Dendritic cell treated with granulocyte-macrophage colony-stimulating factor and Interleukin-4, amounts not matched to agents 40 ng/mL and 50 ng/mL, for 4 days (primary cell): ENCODE data around the gene KIF23.
"Not testable (repeated sequence)": the region's sequence is repeated elsewhere in the genome, so short reads cannot be mapped to it uniquely, and the experiment has no call there.

Experiments used
- H3K27ac Mint-ChIP-seq: one replicate; pipeline ENCODE4 v1.8.0; 2022; ENCODE audit warnings: mild to moderate bottlenecking, mixed read lengths
- H3K27me3 Mint-ChIP-seq: one replicate; pipeline ENCODE4 v1.8.0; 2022; ENCODE audit warnings: mild to moderate bottlenecking, mixed read lengths
- H3K36me3 Mint-ChIP-seq: one replicate; pipeline ENCODE4 v1.8.0; 2022; ENCODE audit warnings: low read depth, mixed read lengths
- H3K4me1 Mint-ChIP-seq: one replicate; pipeline ENCODE4 v1.8.0; 2022; ENCODE audit warnings: low read depth, mixed read lengths
- H3K4me3 Mint-ChIP-seq: one replicate; pipeline ENCODE4 v1.8.0; 2022; ENCODE audit warnings: mild to moderate bottlenecking, moderate library complexity, mixed read lengths
- H3K9me3 Mint-ChIP-seq: one replicate; pipeline ENCODE4 v1.8.0; 2022; ENCODE audit warnings: mixed read lengths
- intact Hi-C: fragments of 100-400 bp; cut with micrococcal nuclease; formaldehyde crosslinking; loops from one replicate; pipeline ENCODE4 v1.15.0; 2022

The KIF23 gene

DNA sequence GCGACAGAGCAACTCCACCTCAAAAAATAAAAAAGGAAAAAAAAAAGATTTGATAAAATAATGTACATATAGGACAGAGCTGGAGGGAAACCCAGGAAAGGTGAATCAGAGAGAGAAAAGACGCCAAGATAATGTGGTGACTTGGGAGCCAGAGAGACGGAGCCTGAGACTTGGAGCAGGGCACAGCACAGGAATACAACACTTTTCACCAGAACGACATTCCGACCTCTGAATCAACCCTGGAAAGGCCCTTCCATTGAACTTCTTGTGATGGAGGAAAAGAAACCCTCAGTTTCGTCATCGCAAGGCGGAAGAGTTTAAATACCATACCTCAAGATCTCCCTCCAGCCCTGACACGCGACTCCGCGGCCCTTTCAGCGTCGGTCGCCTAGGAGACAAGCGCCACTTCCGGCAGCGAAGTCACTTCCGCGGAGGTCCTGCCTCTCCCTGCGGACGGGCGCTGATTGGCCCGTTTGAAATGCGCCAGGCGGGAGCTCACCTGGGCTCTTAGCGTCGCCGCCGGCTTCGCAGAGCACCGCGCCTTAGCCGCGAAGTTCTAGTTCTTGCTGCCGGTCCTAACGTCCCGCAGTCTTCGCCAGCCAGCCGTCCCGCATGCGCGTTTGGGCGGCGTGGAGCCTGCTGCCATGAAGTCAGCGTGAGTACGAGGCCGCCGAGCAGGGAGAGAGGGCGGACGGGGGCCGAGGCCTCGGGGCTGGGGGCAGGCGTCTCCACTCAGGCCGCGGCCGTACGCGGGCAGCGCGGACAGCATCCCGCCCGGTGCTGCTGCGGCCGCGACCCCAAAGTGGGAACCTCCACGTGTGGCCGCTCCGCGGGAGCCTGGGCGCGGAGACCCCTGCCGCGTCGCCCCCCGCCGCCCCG lies at the start of gene KIF23:
TSS of gene KIF23 (plus strand) at position 528 of the 879 bp plus-strand sequence. CDS start at position 645, 117 bp downstream.
- no peaks in the 10 kb centered on the region for H3K36me3 Mint-ChIP-seq
- H3K4me3 Mint-ChIP-seq = peak within 1 kb of the TSS; percentile 85
- intact Hi-C loops = loop anchor here (1.0 to 10.0 kb wide), 3 partner anchors 38 to 249 kb away; partner anchors contain the start of genes GLCE and RPLP1

DNA sequence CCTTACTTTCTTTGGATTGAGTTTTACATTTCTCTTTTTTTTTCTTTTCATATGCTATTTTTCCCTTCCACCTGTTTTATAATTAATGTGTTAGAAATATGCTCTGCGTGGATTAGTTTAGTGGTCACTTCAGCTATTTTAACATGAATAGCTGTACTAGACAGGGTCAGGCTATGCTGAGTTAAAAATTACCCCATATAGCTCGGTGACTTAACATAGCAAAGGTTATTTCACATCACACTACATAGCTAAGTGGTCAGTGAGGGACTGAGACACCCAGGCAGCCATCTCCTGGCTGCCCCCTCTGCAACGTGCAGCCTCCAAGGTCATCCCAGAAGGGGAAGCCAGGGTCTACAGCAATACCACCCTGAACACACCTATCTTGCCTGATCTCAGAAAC lies 46.9 kb upstream of the KIF23 start:
- no peak overlapping the region for H3K4me3 Mint-ChIP-seq

More for the DNA sequence above, at the start of gene KIF23:
- Mint-ChIP-seq H3K9me3 (no peaks in the 10 kb centered on the region), H3K27me3 (no peaks in the 10 kb centered on the region), H3K4me1 (peaks cover 7% of the 10 kb centered on the region), H3K27ac (peak within 1 kb of the TSS; percentile 64)

DNA sequence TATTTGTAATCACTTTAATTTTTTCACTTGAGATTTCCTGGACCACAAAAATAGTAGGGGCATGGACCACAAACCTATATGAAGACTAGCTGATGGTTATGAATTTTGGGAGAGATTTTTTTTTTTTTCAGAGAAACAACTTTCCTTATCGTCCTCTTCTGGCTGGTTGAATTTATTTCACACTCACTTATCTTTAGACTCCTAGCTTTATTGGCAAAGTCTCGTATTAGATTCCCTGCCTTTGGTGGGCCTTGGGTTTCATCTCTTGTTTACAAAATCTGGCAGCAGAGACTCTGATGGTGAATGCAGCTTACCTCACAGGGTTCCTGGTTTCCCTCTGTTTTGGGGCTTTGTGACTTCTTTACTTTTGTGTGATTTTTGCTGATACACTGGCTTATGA lies 44.5 kb upstream of the KIF23 start:
- Mint-ChIP-seq H3K4me3 (no peak overlapping the region), H3K27me3 (no peaks in the 10 kb centered on the region), H3K36me3 (no peaks in the 10 kb centered on the region), H3K9me3 (no peaks in the 10 kb centered on the region), H3K4me1 (no peaks in the 10 kb centered on the region), H3K27ac (no peak overlapping the region)
- intact Hi-C loops = no loop called here

More for the DNA sequence above, 46.9 kb upstream of the KIF23 start:
- H3K36me3 Mint-ChIP-seq = no peaks in the 10 kb centered on the region
- H3K27me3 Mint-ChIP-seq = no peaks in the 10 kb centered on the region
- H3K4me1 Mint-ChIP-seq = no peaks in the 10 kb centered on the region
- no peak overlapping the region for H3K27ac Mint-ChIP-seq
- intact Hi-C loops = no loop called here
- H3K9me3 Mint-ChIP-seq = no peaks in the 10 kb centered on the region

GRCh38 chr15:69373406-69373805 lies 40.7 kb upstream of the KIF23 start:
- intact Hi-C loops = no loop called here
- Mint-ChIP-seq H3K27ac (no peak overlapping the region), H3K9me3 (no peaks in the 10 kb centered on the region)

GRCh38 chr15:69375151-69375790 lies 38.9 kb upstream of the KIF23 start:
- Mint-ChIP-seq H3K27me3 (peaks cover 3% of the 10 kb centered on the region), H3K36me3 (no peaks in the 10 kb centered on the region), H3K27ac (no peak overlapping the region), H3K4me3 (no peak overlapping the region), H3K9me3 (no peaks in the 10 kb centered on the region), H3K4me1 (no peaks in the 10 kb centered on the region)
- intact Hi-C loops = no loop called here

More at GRCh38 chr15:69373406-69373805, 40.7 kb upstream of the KIF23 start:
- Mint-ChIP-seq H3K4me3 (no peak overlapping the region), H3K4me1 (no peaks in the 10 kb centered on the region), H3K36me3 (no peaks in the 10 kb centered on the region), H3K27me3 (peaks cover 3% of the 10 kb centered on the region)

- H3K27ac Mint-ChIP-seq = no peak overlapping the region
- no peaks in the 10 kb centered on the region for H3K36me3 Mint-ChIP-seq
- H3K9me3 Mint-ChIP-seq = no peaks in the 10 kb centered on the region
- intact Hi-C loops = no loop called here
- H3K4me3 Mint-ChIP-seq = no peak overlapping the region
- peaks cover 5% of the 10 kb centered on the region for H3K27me3 Mint-ChIP-seq
- no peaks in the 10 kb centered on the region for H3K4me1 Mint-ChIP-seq
Observed at GRCh38 chr15:69377216-69377970, 36.8 kb upstream of the KIF23 start.

DNA sequence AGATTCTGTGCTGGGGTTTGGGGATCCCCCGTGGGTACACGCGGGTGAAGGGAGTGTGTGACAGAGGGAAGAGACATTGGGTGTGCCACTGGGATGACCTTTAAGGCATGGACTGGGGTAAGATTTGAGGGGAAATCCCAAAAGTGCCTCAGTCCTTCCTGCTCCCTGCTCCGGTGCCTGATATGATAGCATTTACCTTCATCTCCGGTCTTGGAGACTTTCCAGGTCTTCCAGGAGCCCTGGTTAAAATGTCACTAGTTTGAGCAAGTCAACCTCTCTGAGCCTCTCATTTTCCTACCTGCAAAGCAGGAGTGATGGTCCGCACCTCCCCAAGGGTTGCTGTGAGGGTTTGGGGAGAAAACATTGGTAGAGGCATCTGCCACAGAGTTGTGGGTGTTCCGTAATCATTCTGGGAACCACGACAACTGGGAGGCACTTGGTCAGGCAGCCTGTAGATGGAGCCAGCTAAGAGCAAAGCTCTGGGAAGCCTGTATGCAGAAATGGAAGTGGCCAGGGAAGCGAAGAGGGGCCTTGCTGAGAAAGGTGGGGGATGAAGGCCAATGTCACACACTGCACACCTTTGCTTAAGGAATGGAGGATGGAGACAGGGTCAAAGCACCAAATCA lies 33.9 kb upstream of the KIF23 start:
- H3K27ac Mint-ChIP-seq = no peak overlapping the region
- H3K27me3 Mint-ChIP-seq = peaks cover 5% of the 10 kb centered on the region
- no peaks in the 10 kb centered on the region for H3K9me3 Mint-ChIP-seq

DNA sequence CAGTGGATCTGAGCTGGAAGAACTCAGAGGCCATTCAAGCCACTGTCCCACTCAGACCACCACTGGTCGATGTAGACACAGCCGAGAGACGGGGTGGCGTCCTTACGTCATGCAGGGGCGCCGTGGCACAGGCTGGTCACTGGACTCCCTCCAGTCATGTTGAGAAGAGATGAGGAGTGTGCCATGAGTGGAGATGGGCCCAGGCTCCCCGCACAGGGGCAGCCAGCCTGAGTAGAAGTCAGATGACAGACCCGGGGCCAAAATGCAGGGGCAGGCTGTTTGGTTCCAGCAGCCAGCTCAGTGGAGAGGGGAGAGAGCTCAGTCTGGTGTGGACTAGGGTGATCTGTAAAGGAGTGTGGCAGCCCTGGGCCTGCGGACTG lies 33.4 kb upstream of the KIF23 start:
- no peaks in the 10 kb centered on the region for H3K36me3 Mint-ChIP-seq
- peaks cover 5% of the 10 kb centered on the region for H3K27me3 Mint-ChIP-seq
- no peaks in the 10 kb centered on the region for H3K9me3 Mint-ChIP-seq
- intact Hi-C loops = no loop called here
- H3K4me3 Mint-ChIP-seq = no peak overlapping the region
- H3K4me1 Mint-ChIP-seq = no peaks in the 10 kb centered on the region
- H3K27ac Mint-ChIP-seq = no peak overlapping the region

More for the DNA sequence above, 33.9 kb upstream of the KIF23 start:
- intact Hi-C loops = no loop called here
- no peaks in the 10 kb centered on the region for H3K36me3 Mint-ChIP-seq
- H3K4me1 Mint-ChIP-seq = no peaks in the 10 kb centered on the region
- no peak overlapping the region for H3K4me3 Mint-ChIP-seq

GRCh38 chr15:69382176-69382575 lies 32.0 kb upstream of the KIF23 start:
- H3K27ac Mint-ChIP-seq, H3K27me3 Mint-ChIP-seq, H3K4me3 Mint-ChIP-seq, H3K9me3 Mint-ChIP-seq, intact Hi-C loops, H3K4me1 Mint-ChIP-seq, H3K36me3 Mint-ChIP-seq: not testable (repeated sequence)

GRCh38 chr15:69384066-69384465 lies 30.1 kb upstream of the KIF23 start:
- H3K36me3 Mint-ChIP-seq, H3K9me3 Mint-ChIP-seq, H3K27ac Mint-ChIP-seq, intact Hi-C loops, H3K4me1 Mint-ChIP-seq, H3K4me3 Mint-ChIP-seq, H3K27me3 Mint-ChIP-seq: not testable (repeated sequence)

- no peak overlapping the region for H3K27ac Mint-ChIP-seq
- H3K4me3 Mint-ChIP-seq = no peak overlapping the region
- peaks cover 2% of the 10 kb centered on the region for H3K27me3 Mint-ChIP-seq
- intact Hi-C loops = no loop called here
- H3K4me1 Mint-ChIP-seq = no peaks in the 10 kb centered on the region
- no peaks in the 10 kb centered on the region for H3K36me3 Mint-ChIP-seq
- H3K9me3 Mint-ChIP-seq = no peaks in the 10 kb centered on the region
Observed at GRCh38 chr15:69384626-69385598, 29.2 kb upstream of the KIF23 start.

DNA sequence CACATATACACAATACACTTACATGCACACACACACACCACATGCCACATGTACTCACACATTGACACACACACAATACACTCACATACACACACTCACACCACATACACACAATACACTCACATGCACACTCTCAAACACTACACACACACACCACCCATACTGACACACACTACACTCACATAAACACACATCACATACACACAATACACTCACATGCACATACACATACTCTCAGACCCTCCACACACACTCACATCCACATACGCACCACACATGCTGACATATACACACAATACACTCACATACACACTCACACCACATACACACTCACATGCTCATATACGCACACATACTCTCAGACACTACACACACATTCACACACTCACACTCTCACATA lies 28.3 kb upstream of the KIF23 start:
- Mint-ChIP-seq H3K27me3 (peaks cover 1% of the 10 kb centered on the region), H3K9me3 (no peaks in the 10 kb centered on the region), H3K4me1 (no peaks in the 10 kb centered on the region), H3K27ac (no peak overlapping the region), H3K4me3 (no peak overlapping the region), H3K36me3 (no peaks in the 10 kb centered on the region)
- intact Hi-C loops = no loop called here

GRCh38 chr15:69386284-69386683 lies 27.9 kb upstream of the KIF23 start:
- H3K9me3 Mint-ChIP-seq = no peaks in the 10 kb centered on the region
- H3K36me3 Mint-ChIP-seq = no peaks in the 10 kb centered on the region
- H3K4me3 Mint-ChIP-seq = no peak overlapping the region
- H3K27ac Mint-ChIP-seq = no peak overlapping the region
- intact Hi-C loops = no loop called here
- H3K27me3 Mint-ChIP-seq = peaks cover 1% of the 10 kb centered on the region
- H3K4me1 Mint-ChIP-seq = no peaks in the 10 kb centered on the region
